Left ventricle myocardium inferior (tissue), 1 donor: ENCODE data around the gene FOXN3. TPM values are rescaled to one million over a fixed set of nuclear protein-coding genes. Genes with fewer than 3 reads are reported as not detected.

Source experiments
- DNase-seq: peaks from one replicate; pipeline ENCODE4 v3.0.0-alpha.2; 2020
- H3K27ac ChIP-seq: fragments of 200-600 bp; replicated peaks from 2 replicates; pipeline ENCODE4 v1.8.0; 2021
- H3K27me3 ChIP-seq: fragments of 200-600 bp; 2 replicates; pipeline ENCODE4 v1.8.0; 2021; ENCODE audit warnings: low read depth
- H3K36me3 ChIP-seq: fragments of 200-600 bp; 2 replicates; pipeline ENCODE4 v1.8.0; 2021
- H3K4me1 ChIP-seq: fragments of 200-600 bp; 2 replicates; pipeline ENCODE4 v1.8.0; 2021
- H3K4me3 ChIP-seq: fragments of 200-600 bp; 2 replicates; pipeline ENCODE4 v1.8.0; 2021; ENCODE audit warnings: mild to moderate bottlenecking, moderate library complexity
- H3K9me3 ChIP-seq: fragments of 200-600 bp; replicated peaks from 2 replicates; pipeline ENCODE4 v1.8.0; 2021
- intact Hi-C: fragments of 100-400 bp; cut with micrococcal nuclease; formaldehyde crosslinking; loops from one replicate; pipeline ENCODE4 v1.11.0; 2022
- total RNA-seq: library from RNA; stranded (reverse); fragmentation: NEBNext Ultra II Directional; extraction: Animal tissue kit (Norgen Biotek cat#: 25700); gene quantifications from one replicate; pipeline ENCODE4 v1.2.1, GENCODE V29; 2021
- TF ChIP-seq, protein P1 (sequence below): fragments of 200-600 bp; IDR thresholded peaks from 2 replicates; pipeline ENCODE4 v1.8.0; 2021; ENCODE audit warnings: antibody characterized with exemption, mild to moderate bottlenecking, borderline replicate concordance
- donor health status: DM: no; HTN: yes; CAD: no; lungs with severe emphysema.

Gene FOXN3
- total RNA-seq, 1 donor from 2014 or later = 120 TPM

DNA sequence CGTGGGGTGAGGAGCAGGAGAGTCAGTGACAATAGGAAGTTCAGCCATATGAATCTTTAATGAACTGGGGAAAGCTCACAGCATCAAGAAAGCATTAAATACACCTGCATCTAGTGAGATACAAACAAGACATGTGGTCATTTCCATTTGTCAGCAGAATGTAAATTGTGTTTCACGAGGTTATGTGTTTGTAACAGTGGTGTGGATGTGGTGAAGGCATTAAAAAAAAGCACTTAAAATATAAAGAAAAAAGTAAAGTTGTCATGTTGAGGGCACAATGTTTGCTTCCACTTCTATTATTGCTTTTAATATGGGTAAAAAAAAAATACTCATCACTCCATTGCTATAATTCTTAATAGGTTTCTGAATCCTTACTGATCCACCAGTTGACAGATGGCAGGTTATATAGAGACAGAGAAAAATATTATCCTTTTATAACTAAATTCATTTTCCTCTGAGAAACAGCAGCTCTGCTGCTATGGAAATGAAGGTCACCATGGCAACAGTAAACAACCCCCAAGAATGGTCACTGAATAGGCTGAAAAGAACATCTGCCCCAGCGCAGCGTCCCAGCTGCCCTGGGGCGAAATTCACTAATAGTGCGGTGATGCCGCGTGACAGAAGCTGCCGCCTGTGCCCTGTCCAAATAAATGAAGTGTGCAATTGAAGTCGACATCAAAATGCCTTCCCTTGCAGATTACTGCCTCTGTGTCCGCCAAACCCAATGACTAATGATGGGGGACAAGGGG, 226.1 kb downstream of the FOXN3 start:
- no peak overlapping the region for H3K27ac ChIP-seq
- H3K36me3 ChIP-seq = peaks cover 15% of the 10 kb centered on the region
- intact Hi-C loops = no loop called here
- H3K4me3 ChIP-seq = no peak overlapping the region
- H3K9me3 ChIP-seq = no peaks in the 10 kb centered on the region
- TF ChIP-seq, protein P1, sequence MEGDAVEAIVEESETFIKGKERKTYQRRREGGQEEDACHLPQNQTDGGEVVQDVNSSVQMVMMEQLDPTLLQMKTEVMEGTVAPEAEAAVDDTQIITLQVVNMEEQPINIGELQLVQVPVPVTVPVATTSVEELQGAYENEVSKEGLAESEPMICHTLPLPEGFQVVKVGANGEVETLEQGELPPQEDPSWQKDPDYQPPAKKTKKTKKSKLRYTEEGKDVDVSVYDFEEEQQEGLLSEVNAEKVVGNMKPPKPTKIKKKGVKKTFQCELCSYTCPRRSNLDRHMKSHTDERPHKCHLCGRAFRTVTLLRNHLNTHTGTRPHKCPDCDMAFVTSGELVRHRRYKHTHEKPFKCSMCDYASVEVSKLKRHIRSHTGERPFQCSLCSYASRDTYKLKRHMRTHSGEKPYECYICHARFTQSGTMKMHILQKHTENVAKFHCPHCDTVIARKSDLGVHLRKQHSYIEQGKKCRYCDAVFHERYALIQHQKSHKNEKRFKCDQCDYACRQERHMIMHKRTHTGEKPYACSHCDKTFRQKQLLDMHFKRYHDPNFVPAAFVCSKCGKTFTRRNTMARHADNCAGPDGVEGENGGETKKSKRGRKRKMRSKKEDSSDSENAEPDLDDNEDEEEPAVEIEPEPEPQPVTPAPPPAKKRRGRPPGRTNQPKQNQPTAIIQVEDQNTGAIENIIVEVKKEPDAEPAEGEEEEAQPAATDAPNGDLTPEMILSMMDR = no peak
- no peaks in the 10 kb centered on the region for H3K27me3 ChIP-seq
- peaks cover 31% of the 10 kb centered on the region for H3K4me1 ChIP-seq
- no peak for DNase-seq

DNA sequence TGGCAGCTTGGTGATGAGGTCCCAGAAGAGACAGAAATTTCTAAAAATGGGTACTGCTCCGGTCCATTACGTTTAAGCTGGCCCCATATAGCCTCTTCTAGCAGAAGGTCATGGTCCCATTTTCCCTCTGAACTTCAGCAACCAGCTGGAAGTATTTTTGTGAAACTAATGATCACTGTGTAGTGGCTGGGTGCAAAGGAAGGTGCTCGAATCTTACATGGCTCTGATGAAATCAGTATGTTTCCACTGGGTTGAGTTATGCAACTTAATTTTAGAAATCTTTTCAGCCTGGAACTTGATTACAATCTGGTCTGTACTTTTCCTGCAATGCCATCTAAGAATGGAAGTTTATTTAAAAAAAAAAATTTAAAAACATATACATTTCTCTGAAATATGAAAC, 228.5 kb downstream of the FOXN3 start:
- no peak overlapping the region for H3K27ac ChIP-seq
- no peak overlapping the region for H3K4me3 ChIP-seq
- H3K4me1 ChIP-seq = peaks cover 47% of the 10 kb centered on the region
- peaks cover 15% of the 10 kb centered on the region for H3K36me3 ChIP-seq
- intact Hi-C loops = no loop called here
- TF ChIP-seq, protein P1 = no peak
- no peaks in the 10 kb centered on the region for H3K9me3 ChIP-seq
- H3K27me3 ChIP-seq = no peaks in the 10 kb centered on the region
- no peak for DNase-seq

DNA sequence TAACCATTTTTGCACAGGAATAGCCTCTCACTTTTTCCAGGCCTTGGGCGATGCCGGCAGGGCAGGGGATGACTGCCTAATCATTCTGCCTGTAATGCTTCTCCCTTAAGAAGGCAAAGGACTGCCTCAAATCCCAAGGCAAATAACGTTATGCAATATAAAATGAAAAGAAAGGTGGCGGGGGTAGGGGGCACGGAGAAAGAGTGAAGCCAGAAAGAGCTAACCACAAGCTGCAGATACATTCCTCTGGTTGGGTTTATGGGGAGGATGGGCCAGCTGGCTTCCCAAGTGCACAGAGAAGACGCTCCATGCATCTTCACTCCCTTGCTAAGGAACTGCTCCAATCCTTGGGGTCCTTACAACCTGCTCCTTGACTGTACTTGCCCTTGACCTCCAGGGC, 229.5 kb downstream of the FOXN3 start:
- Histone ChIP-seq H3K4me3 (no peak overlapping the region), H3K36me3 (peaks cover 15% of the 10 kb centered on the region), H3K27me3 (no peaks in the 10 kb centered on the region), H3K27ac (peak overlapping the region; percentile 79), H3K9me3 (no peaks in the 10 kb centered on the region), H3K4me1 (peaks cover 47% of the 10 kb centered on the region)
- TF ChIP-seq, protein P1 = no peak
- intact Hi-C loops = no loop called here
- DNase-seq = no peak

DNA sequence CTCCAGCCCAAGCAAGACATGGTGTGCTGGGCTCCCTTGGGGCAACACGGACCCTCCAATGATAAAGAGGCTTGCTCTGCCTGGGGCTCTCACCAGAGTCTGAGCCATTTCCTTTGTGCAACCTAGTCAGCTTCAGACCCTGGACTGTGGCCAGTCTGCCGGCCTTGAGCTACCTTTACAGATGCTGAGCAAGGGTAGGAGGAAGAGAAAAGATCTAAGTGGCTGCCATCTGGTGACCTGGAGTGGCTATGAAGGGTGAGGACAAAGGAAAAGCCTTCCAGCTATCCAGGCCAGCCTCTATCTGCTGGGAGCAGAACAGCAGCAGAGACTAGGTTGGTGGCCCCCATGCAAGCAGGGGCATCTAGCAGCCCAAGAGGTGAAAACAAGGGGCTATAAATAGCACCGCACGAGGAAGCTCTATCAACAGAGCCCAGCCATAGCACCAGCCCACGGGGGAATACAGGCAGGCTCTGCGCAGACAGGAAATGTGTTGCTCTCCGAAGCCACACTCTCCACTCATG, 230.1 kb downstream of the FOXN3 start:
- TF ChIP-seq, protein P1 = peak; percentile 16
- peaks cover 47% of the 10 kb centered on the region for H3K4me1 ChIP-seq
- H3K9me3 ChIP-seq = no peaks in the 10 kb centered on the region
- intact Hi-C loops = no loop called here
- H3K36me3 ChIP-seq = peaks cover 15% of the 10 kb centered on the region
- no peaks in the 10 kb centered on the region for H3K27me3 ChIP-seq
- H3K4me3 ChIP-seq = no peak overlapping the region
- peak overlapping the region; percentile 79 for H3K27ac ChIP-seq
- no peak for DNase-seq

DNA sequence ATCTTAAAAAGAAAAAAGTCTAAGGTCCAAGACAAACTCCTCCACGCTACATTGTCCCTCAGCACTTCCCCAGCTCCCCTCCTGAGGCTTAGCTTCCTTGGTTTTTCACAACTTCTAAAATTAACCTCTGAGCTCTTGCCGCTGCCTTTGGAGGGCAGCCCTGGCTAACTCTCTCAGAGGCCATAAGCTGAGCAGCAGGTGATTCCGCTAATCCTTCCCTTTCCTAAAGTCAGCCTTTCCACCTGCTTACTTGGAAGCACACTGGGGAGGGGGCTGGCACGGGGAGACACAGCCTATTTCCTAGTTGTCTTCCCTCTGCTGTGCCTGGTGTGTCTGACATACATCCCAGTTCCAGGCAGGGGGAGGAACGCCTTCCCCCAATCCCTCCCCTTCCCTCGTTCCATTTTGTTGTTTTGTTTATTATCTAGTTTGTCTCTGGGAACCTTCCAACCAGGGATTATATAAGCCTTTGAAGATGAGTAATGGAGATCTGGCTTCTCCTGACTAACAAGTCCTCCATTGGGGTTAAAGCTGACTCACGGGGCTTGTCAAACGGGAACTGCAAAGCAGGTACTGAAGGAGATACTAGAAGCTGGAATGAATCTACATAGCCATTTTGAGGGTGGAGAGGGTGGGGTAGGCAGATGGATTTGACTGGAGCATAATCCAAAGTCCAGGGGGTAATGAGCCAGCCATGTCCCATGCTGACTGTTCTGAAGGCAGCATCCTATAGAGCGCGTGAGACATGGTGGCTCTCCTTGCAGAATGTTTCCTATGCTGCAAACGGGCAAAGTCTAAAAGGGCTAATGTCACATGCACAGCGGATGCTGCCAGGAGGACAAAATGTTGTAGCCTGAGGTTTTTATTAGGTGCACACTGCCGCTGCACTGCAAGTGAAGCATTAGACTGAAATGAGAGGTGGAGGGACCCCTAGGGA, 230.8 kb downstream of the FOXN3 start:
- peaks cover 15% of the 10 kb centered on the region for H3K36me3 ChIP-seq
- TF ChIP-seq, protein P1 = no peak
- no peaks in the 10 kb centered on the region for H3K9me3 ChIP-seq
- H3K27me3 ChIP-seq = no peaks in the 10 kb centered on the region
- peaks cover 47% of the 10 kb centered on the region for H3K4me1 ChIP-seq
- H3K4me3 ChIP-seq = no peak overlapping the region
- intact Hi-C loops = no loop called here
- DNase-seq = no peak
- H3K27ac ChIP-seq = peak overlapping the region; percentile 79
